BLaER1 (cell line): ENCODE results near the gene CASKIN1.
"Not testable (repeated sequence)": the region's sequence is repeated elsewhere in the genome, so short reads cannot be mapped to it uniquely, and the experiment has no call there.

Experiments
- H3K27ac ChIP-seq: shearing (Covaris generic); formaldehyde crosslinking; 2 replicates; pipeline ENCODE4 v1.8.1; 2022
- H3K27me3 ChIP-seq: shearing (Covaris generic); formaldehyde crosslinking; 2 replicates; pipeline ENCODE4 v1.8.1; 2022
- H3K36me3 ChIP-seq: shearing (Covaris generic); formaldehyde crosslinking; 2 replicates; pipeline ENCODE4 v1.8.1; 2022
- H3K4me1 ChIP-seq: shearing (Covaris generic); formaldehyde crosslinking; 2 replicates; pipeline ENCODE4 v1.8.1; 2022
- H3K4me2 ChIP-seq: shearing (Covaris generic); formaldehyde crosslinking; 2 replicates; pipeline ENCODE4 v1.8.1; 2022
- H3K4me3 ChIP-seq: shearing (Covaris generic); formaldehyde crosslinking; 2 replicates; pipeline ENCODE4 v1.8.1; 2022
- H3K9ac ChIP-seq: shearing (Covaris generic); formaldehyde crosslinking; 2 replicates; pipeline ENCODE4 v1.8.1; 2022
- H3K9me3 ChIP-seq: shearing (Covaris generic); formaldehyde crosslinking; 2 replicates; pipeline ENCODE4 v1.8.1; 2022
- H4K20me1 ChIP-seq: shearing (Covaris generic); formaldehyde crosslinking; 2 replicates; pipeline ENCODE4 v1.8.1; 2022
- Cebpa-rat ChIP-seq: shearing (Covaris generic); IDR thresholded peaks from 2 replicates; pipeline ENCODE4 v1.8.1; 2022

CASKIN1 gene

DNA sequence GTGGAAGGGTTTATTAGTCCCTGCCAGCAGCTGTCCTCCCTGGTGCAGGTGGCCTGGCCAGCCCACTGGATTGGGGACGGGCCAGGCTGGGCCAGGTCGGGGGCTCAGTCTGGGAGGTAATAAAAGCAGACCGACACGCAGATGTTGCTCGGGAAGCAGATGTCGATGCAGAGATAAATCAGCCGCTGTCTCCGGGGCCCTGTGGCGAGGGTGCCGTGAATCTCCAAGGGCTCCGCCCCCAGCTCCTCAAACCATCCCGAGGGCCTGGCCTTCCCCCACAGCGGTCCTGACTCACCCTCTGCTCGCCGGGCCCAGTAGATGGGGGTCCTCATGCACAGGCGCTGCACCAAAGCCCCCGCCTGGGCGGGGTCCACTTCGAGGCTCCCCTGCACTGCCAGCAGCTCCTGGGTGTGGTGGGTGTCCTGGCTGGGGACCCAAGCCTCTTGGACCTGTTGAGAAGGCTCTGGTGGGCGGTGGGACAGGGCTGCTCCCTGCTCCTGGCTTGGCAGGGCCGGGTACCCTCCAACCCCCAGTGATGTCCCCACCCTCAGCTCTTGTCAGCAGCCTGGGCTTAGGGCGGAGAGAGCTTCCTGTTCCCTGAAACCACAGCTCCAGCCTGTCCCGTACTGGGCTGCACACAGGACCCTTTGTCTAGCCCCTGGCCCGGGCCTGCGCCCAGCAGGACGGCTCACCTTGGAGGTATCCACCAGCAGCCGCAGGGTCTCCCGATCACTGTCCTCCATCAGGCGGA, 13.0 kb upstream of the CASKIN1 start:
- Histone ChIP-seq H3K9ac (no peak overlapping the region; the same call in 1 of the 2 replicates), H3K27ac (no peak overlapping the region), H4K20me1 (peaks cover 47% of the 10 kb centered on the region), H3K27me3 (no peaks in the 10 kb centered on the region), H3K4me1 (peaks cover 41% of the 10 kb centered on the region), H3K4me2 (no peak overlapping the region), H3K36me3 (peaks cover 63% of the 10 kb centered on the region), H3K4me3 (no peak overlapping the region), H3K9me3 (no peaks in the 10 kb centered on the region)
- TF ChIP-seq Cebpa-rat: no peak

DNA sequence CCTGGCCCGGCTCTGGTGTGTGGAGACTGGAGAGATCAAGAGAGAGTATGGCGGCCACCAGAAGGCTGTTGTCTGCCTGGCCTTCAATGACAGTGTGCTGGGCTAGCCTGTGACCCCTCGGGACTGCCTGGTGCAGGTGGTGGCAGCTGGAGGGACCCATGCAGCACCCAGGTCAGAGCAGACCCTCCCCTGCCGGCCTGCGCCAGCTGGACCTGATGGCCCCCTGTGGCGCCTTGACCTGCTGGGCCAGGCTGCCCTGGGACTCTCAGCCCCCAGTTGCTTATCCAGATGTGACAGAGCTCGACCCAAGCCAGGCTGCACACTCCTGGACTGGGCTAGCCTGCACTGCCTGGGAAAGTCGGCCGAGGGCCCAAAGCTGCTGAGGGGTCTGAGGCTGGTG, 12.4 kb upstream of the CASKIN1 start:
- Histone ChIP-seq H3K4me1 (peaks cover 44% of the 10 kb centered on the region), H3K27ac (no peak overlapping the region), H3K36me3 (peaks cover 63% of the 10 kb centered on the region), H3K9me3 (no peaks in the 10 kb centered on the region), H3K9ac (no peak overlapping the region; the same call in 1 of the 2 replicates), H3K27me3 (no peaks in the 10 kb centered on the region), H4K20me1 (peaks cover 47% of the 10 kb centered on the region), H3K4me2 (no peak overlapping the region), H3K4me3 (no peak overlapping the region)
- TF ChIP-seq Cebpa-rat: no peak

DNA sequence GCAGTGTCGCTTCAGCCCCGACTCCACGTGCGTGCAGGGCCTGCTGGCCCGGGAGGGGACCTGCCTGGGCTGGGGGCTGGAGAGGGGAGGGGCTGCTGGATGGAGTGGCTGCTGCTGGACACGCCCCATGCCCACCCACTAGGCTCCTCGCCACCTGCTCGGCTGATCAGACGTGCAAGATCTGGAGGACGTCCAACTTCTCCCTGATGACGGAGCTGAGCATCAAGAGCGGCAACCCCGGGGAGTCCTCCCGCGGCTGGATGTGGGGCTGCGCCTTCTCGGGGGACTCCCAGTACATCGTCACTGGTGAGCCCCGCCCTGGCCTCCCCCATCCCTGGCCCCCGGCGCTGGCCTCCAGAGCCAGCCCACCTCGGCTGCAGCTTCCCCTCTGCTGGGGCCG, 11.9 kb upstream of the CASKIN1 start:
- no peak for TF ChIP-seq Cebpa-rat
- Histone ChIP-seq H4K20me1 (peaks cover 42% of the 10 kb centered on the region), H3K4me3 (no peak overlapping the region), H3K36me3 (peaks cover 63% of the 10 kb centered on the region), H3K4me2 (no peak overlapping the region), H3K27me3 (no peaks in the 10 kb centered on the region), H3K9ac (no peak overlapping the region), H3K4me1 (peaks cover 39% of the 10 kb centered on the region), H3K9me3 (no peaks in the 10 kb centered on the region), H3K27ac (no peak overlapping the region)

DNA sequence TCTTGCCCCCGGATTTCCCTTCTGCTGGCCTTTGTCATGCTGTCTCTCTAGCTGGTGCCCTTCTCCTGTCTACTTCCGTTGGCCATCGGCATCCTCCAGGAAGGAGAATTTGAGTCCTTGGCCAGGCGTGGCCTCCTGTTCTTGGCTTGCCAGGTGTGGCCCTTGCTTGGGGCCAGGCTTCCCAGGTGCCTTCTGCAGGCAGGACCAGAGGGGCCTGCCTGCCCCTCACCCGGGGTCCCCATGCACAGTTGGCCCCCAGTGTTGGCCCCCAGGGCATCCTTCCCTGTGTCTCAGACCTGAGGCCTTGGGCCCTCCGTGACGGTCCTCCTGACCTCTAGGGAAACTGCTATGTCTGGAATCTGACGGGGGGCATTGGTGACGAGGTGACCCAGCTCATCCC, 11.5 kb upstream of the CASKIN1 start:
- no peak overlapping the region for H3K4me2 ChIP-seq
- peaks cover 35% of the 10 kb centered on the region for H3K4me1 ChIP-seq
- peaks cover 38% of the 10 kb centered on the region for H4K20me1 ChIP-seq

DNA sequence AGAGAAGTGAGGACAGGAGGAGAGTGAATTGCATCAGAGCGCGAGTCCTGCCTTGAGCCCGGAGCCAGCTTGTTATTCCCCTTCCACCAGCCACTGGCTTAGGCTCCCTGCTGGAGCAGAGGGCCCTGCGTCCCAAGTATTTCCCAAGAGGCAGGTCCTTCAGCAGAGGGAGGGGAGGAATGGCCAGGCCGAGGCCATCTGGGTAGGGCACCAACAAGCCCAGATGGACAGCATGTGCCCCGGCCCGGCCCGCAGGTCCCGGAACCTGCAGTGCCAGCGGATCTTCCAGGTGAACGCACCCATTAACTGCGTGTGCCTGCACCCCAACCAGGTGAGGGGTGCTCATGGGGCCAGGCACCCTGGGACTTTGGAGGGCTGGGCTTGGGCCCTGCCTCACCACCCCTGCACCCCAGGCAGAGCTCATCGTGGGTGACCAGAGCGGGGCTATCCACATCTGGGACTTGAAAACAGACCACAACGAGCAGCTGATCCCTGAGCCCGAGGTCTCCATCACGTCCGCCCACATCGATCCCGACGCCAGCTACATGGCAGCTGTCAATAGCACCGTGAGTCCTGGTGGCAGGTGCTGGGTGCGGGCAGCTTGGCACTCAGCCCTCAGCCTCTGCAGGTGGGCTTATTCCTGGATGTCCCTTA, 10.5 kb upstream of the CASKIN1 start:
- peaks cover 51% of the 10 kb centered on the region for H3K36me3 ChIP-seq
- peaks cover 25% of the 10 kb centered on the region for H3K4me1 ChIP-seq
- no peak overlapping the region for H3K4me3 ChIP-seq
- H3K27ac ChIP-seq: no peak overlapping the region; the same call in 1 of the 2 replicates
- TF ChIP-seq Cebpa-rat: no peak
- no peaks in the 10 kb centered on the region for H3K9me3 ChIP-seq
- H4K20me1 ChIP-seq: peaks cover 28% of the 10 kb centered on the region
- H3K9ac ChIP-seq: peak overlapping the region; percentile 97
- peak overlapping the region; percentile 100 for H3K4me2 ChIP-seq
- H3K27me3 ChIP-seq: 0 out of 2 replicates have a peak, but pooled peaks cover 5% of the 10 kb centered on the region

More for the DNA sequence above, 11.5 kb upstream of the CASKIN1 start:
- no peaks in the 10 kb centered on the region for H3K9me3 ChIP-seq
- H3K4me3 ChIP-seq: no peak overlapping the region
- H3K36me3 ChIP-seq: peaks cover 60% of the 10 kb centered on the region
- no peaks in the 10 kb centered on the region for H3K27me3 ChIP-seq
- H3K27ac ChIP-seq: no peak overlapping the region
- TF ChIP-seq Cebpa-rat: no peak
- 0 out of 2 replicates have a peak overlapping the region, but pooled peaks have one; percentile 10 for H3K9ac ChIP-seq

DNA sequence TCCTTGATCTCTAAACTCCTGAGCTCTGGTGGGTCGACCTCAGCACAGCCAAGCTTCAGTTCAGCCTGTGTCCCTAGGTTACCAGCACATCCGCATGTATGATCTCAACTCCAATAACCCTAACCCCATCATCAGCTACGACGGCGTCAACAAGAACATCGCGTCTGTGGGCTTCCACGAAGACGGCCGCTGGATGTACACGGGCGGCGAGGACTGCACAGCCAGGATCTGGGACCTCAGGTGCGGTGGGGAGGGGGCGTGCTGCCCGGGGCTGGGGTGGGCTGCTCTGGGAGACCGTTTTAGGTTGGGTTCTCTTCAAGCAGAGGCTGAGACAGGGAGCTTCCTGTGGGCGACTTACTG, 10.0 kb upstream of the CASKIN1 start:
- H3K9me3 ChIP-seq: no peaks in the 10 kb centered on the region
- H3K4me1 ChIP-seq: peaks cover 24% of the 10 kb centered on the region
- H3K9ac ChIP-seq: peak overlapping the region; percentile 97
- peak overlapping the region; percentile 83 for H3K4me3 ChIP-seq
- H4K20me1 ChIP-seq: peaks cover 25% of the 10 kb centered on the region
- TF ChIP-seq Cebpa-rat: no peak
- H3K4me2 ChIP-seq: peak overlapping the region; percentile 100
- H3K27me3 ChIP-seq: 0 out of 2 replicates have a peak, but pooled peaks cover 10% of the 10 kb centered on the region
- H3K36me3 ChIP-seq: peaks cover 46% of the 10 kb centered on the region
- peak overlapping the region; percentile 99 for H3K27ac ChIP-seq

DNA sequence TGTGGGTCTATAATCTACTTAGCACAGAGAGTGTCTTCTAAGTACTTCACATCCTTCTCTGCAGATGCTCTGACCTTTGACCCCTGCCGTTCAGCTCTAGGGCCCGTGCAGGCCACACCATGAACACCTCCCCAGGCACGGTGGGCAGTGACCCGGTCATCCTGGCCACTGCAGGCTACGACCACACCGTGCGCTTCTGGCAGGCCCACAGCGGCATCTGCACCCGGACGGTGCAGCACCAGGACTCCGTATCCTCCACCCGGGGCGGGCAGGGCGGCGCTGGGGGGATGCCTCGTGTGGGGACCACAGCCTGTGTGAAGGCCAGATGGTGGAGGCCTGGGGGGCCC, 9.5 kb upstream of the CASKIN1 start:
- H3K9ac ChIP-seq: peak overlapping the region; percentile 97
- H3K4me1 ChIP-seq: peaks cover 24% of the 10 kb centered on the region
- peaks cover 12% of the 10 kb centered on the region; the same call in 1 of the 2 replicates for H3K27me3 ChIP-seq
- peak overlapping the region; percentile 100 for H3K4me2 ChIP-seq
- TF ChIP-seq Cebpa-rat: no peak
- peaks cover 44% of the 10 kb centered on the region for H3K36me3 ChIP-seq
- no peaks in the 10 kb centered on the region for H3K9me3 ChIP-seq
- H3K4me3 ChIP-seq: peak overlapping the region; percentile 83
- H4K20me1 ChIP-seq: peaks cover 21% of the 10 kb centered on the region
- peak overlapping the region; percentile 99 for H3K27ac ChIP-seq

DNA sequence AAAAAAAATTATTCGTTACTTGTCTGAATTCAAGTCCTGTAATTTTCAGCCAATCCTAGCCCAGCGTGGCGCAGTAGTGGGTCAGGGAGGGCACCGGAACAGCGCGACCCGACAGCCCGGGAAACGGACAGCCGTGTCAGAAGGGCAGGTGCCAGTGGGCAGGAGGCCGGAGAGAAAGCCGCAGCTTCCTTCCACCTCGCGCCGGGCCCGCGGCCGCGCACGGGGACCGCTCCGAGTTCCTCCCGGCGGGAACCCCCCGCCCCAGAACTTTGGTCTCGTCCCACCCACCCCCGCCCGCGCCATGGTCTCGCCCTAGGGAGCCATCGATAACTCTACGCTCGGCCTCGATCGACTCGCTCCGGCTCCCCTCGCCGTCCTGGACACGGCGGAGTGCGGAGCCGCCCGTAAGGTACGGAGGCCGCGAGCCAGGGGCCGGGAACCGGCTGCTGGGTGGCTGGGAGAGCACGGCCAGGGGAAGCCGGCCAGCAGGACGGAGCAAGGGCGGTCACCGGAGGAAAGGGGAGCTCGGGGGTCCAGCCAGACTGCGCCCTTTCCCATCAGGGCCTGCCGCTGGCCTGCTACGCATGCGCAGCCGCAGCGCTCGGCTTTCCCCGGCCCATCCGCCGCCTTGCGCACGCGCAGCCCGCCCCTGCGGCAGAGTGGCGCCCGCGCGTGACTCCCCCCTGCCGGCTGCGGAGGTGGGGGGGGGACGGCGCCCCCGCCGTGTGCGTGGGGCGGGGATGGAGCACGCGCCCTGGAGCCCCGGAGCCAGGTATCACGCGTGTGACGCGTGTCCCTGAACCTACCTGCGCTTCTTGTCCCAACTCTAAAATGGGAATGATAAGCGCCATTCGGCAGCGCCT, 8.9 kb upstream of the CASKIN1 start, which contains the start of gene MLST8:
Gene MLST8, plus strand, starts transcription at position 351 of the 863 bp plus-strand sequence. CDS start 632 bp downstream, outside the sequence.
- Histone ChIP-seq H3K4me1 (peaks cover 24% of the 10 kb centered on the region), H3K27me3 (peaks cover 18% of the 10 kb centered on the region; the same call in 1 of the 2 replicates), H3K27ac (peak within 1 kb of the TSS; percentile 99), H3K36me3 (peaks cover 37% of the 10 kb centered on the region), H3K9me3 (no peaks in the 10 kb centered on the region), H3K4me3 (peak within 1 kb of the TSS; percentile 83), H4K20me1 (peaks cover 15% of the 10 kb centered on the region; the same call in 1 of the 2 replicates), H3K4me2 (peak within 1 kb of the TSS; percentile 100), H3K9ac (peak within 1 kb of the TSS; percentile 97)
- no peak for TF ChIP-seq Cebpa-rat

DNA sequence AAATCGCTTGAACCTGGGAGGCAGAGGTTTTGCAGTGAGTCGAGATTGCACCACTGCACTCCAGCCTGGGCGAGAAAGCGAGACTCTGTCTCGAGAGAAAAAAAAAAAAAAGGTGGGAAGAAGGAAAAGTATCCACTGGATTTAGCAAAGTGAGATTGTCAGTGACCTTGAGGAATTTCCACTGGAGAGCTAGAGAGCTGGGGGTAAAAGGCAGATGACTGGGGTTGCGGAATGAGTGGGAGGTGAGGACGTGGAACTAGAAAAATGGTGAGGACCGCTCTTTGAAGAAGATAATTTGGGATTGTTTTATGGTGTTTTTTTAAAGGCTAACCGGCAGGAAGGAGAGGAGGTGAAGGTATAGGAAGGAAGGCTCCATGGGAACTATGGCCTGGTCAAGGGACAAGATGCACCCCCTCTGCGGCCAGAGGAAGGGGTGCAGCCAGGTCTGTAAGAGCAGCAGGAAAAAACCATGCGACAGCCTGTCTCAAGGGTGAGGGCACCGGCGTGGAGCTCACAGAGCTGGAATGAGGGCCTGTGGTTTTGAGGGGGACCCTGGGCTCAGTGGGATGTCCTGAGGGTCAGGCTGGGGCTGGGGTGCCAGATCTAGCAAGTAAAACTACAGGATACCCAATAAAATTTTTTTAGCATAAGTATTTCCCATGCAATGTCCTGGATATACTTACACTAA, 8.2 kb upstream of the CASKIN1 start:
- H4K20me1 ChIP-seq: peaks cover 7% of the 10 kb centered on the region; the same call in 1 of the 2 replicates
- peak overlapping the region; percentile 99 for H3K27ac ChIP-seq
- H3K9me3 ChIP-seq: no peaks in the 10 kb centered on the region
- H3K27me3 ChIP-seq: peaks cover 26% of the 10 kb centered on the region
- peak overlapping the region; percentile 97 for H3K9ac ChIP-seq
- peak overlapping the region; percentile 100 for H3K4me2 ChIP-seq
- H3K4me3 ChIP-seq: peak overlapping the region; percentile 83
- no peak for TF ChIP-seq Cebpa-rat
- H3K36me3 ChIP-seq: peaks cover 30% of the 10 kb centered on the region
- H3K4me1 ChIP-seq: peaks cover 24% of the 10 kb centered on the region

DNA sequence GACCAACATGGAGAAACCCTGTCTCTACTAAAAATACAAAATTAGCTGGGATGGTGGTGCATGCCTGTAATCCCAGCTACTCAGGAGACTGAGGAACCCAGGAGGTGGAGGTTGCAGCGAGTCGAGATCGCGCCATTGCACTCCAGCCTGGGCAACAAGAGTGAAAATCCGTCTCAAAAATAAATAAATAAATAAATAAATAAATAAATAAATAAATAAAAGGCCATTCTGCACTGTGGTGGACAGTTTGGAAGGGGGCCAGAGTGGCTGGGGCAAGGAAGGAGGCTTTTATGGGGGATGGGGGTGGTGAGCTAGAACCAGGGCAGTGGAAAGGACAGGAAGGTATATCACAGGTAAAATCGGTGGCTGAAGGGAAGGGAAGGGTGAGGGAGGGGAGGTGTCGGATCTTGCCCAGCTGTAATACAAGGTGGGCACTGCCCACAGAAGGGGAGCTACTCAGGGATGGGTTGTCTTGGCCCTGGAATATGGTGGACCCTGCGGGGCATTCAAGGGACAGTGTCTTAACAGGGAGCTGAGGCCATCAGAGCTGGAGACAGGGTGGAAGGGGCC, 6.8 kb upstream of the CASKIN1 start:
- not testable (repeated sequence) for H3K4me3 ChIP-seq, H3K9ac ChIP-seq, H3K4me2 ChIP-seq, H3K27ac ChIP-seq, H4K20me1 ChIP-seq, H3K9me3 ChIP-seq
- H3K4me1 ChIP-seq: peaks cover 24% of the 10 kb centered on the region
- H3K27me3 ChIP-seq: peaks cover 39% of the 10 kb centered on the region
- peaks cover 16% of the 10 kb centered on the region for H3K36me3 ChIP-seq
